Measurements from ENCODE around the gene PRMT1. TPM values are rescaled to one million over a fixed set of nuclear protein-coding genes. Genes with fewer than 3 reads are reported as not detected.

The PRMT1 gene
- total RNA-seq, 1 experiment from 2014 or later: 536 TPM

- intact Hi-C loops (cut with micrococcal nuclease; ENCODE audit: unreplicated experiment): no loop called here
- peak within 1 kb of the TSS; percentile 47 for H3K27ac ChIP-seq (ENCODE audit: low read depth, low read length, poor library complexity, severe bottlenecking)
- TF ChIP-seq CTCF (conservative IDR thresholded peaks at IDR 0.05; ENCODE audit: low read depth, low read length): no peak
- TF ChIP-seq EZH2 (IDR thresholded peaks at IDR 0.05; ENCODE audit: borderline replicate concordance, low read depth, low read length, poor library complexity, severe bottlenecking): no peak
- peak within 1 kb of the TSS; percentile 49 for H3K4me3 ChIP-seq (ENCODE audit: low read depth, low read length, poor library complexity, severe bottlenecking)
- DNase-seq (ENCODE audit: low spot score): peak; percentile 95
- H3K36me3 ChIP-seq (ENCODE audit: insufficient read depth, low read length, poor library complexity, severe bottlenecking): peaks cover 13% of the 10 kb centered on the region
- ChIA-PET POLR2A (ENCODE audit: low non-redundant PET) (interaction anchor here (0.6 kb wide), 1 partner anchor 245 kb away, joined by 7 read pairs; no protein-coding TSS in a partner anchor), CTCF (interaction anchor here (0.5 to 1.5 kb wide), 3 partner anchors 9 to 121 kb away, joined by 3 to 5 read pairs (median 3); no protein-coding TSS in a partner anchor)
- H3K27me3 ChIP-seq (replicated peaks; ENCODE audit: insufficient read depth, low read depth, low read length, poor library complexity): no peaks in the 10 kb centered on the region
- H3K9me3 ChIP-seq (ENCODE audit: low read depth, low read length, poor library complexity, severe bottlenecking): no peaks in the 10 kb centered on the region
- BruUV-seq (replicated peaks): no TSS peak
- H3K4me1 ChIP-seq (ENCODE audit: insufficient read depth, low read length, poor library complexity, severe bottlenecking): peaks cover 44% of the 10 kb centered on the region
These were observed 13.7 kb downstream of the PRMT1 start, which contains the start of gene CPT1C for GRCh38 chr19:49690656-49691242. Gene CPT1C, plus strand, starts transcription at chr19:49691116. Its CDS starts 1,137 bp downstream, at chr19:49692253.

GRCh38 chr19:49691243-49692146, 14.4 kb downstream of the PRMT1 start:
- DNase-seq (ENCODE audit: low spot score): peak; percentile 88
- peaks cover 7% of the 10 kb centered on the region for H3K36me3 ChIP-seq (ENCODE audit: insufficient read depth, low read length, poor library complexity, severe bottlenecking)
- H3K9me3 ChIP-seq (ENCODE audit: low read depth, low read length, poor library complexity, severe bottlenecking): no peaks in the 10 kb centered on the region
- no peak overlapping the region for H3K27ac ChIP-seq (ENCODE audit: low read depth, low read length, poor library complexity, severe bottlenecking)
- H3K4me3 ChIP-seq (ENCODE audit: low read depth, low read length, poor library complexity, severe bottlenecking): peak overlapping the region; percentile 49
- POLR2A ChIA-PET (ENCODE audit: low non-redundant PET): interaction anchor here (0.6 kb wide), 1 partner anchor 244 kb away, joined by 7 read pairs; no protein-coding TSS in a partner anchor
- peaks cover 44% of the 10 kb centered on the region for H3K4me1 ChIP-seq (ENCODE audit: insufficient read depth, low read length, poor library complexity, severe bottlenecking)
- intact Hi-C loops (cut with micrococcal nuclease; ENCODE audit: unreplicated experiment): no loop called here
- no TSS peak for BruUV-seq (replicated peaks)
- TF ChIP-seq CTCF (conservative IDR thresholded peaks at IDR 0.05; ENCODE audit: low read depth, low read length): no peak
- no peak for TF ChIP-seq EZH2 (IDR thresholded peaks at IDR 0.05; ENCODE audit: borderline replicate concordance, low read depth, low read length, poor library complexity, severe bottlenecking)
- CTCF ChIA-PET: interaction anchor here (1.0 to 1.5 kb wide), 2 partner anchors 10 to 121 kb away, joined by 3 to 5 read pairs; no protein-coding TSS in a partner anchor
- no peaks in the 10 kb centered on the region for H3K27me3 ChIP-seq (replicated peaks; ENCODE audit: insufficient read depth, low read depth, low read length, poor library complexity)

- H3K27ac ChIP-seq (ENCODE audit: low read depth, low read length, poor library complexity, severe bottlenecking): no peak overlapping the region
- POLR2A ChIA-PET (ENCODE audit: low non-redundant PET): no interaction called here
- DNase-seq (ENCODE audit: low spot score): no peak
- no TSS peak for BruUV-seq (replicated peaks)
- H3K4me3 ChIP-seq (ENCODE audit: low read depth, low read length, poor library complexity, severe bottlenecking): no peak overlapping the region
- H3K36me3 ChIP-seq (ENCODE audit: insufficient read depth, low read length, poor library complexity, severe bottlenecking): peaks cover 7% of the 10 kb centered on the region
- intact Hi-C loops (cut with micrococcal nuclease; ENCODE audit: unreplicated experiment): no loop called here
- H3K4me1 ChIP-seq (ENCODE audit: insufficient read depth, low read length, poor library complexity, severe bottlenecking): peaks cover 40% of the 10 kb centered on the region
- no peaks in the 10 kb centered on the region for H3K27me3 ChIP-seq (replicated peaks; ENCODE audit: insufficient read depth, low read depth, low read length, poor library complexity)
- no peaks in the 10 kb centered on the region for H3K9me3 ChIP-seq (ENCODE audit: low read depth, low read length, poor library complexity, severe bottlenecking)
- TF ChIP-seq CTCF (conservative IDR thresholded peaks at IDR 0.05; ENCODE audit: low read depth, low read length) (no peak), EZH2 (IDR thresholded peaks at IDR 0.05; ENCODE audit: borderline replicate concordance, low read depth, low read length, poor library complexity, severe bottlenecking) (no peak)
- CTCF ChIA-PET: no interaction called here
These were observed 15.1 kb downstream of the PRMT1 start for GRCh38 chr19:49692147-49692506.
